OCI-LY7 (cell line): ENCODE results near the gene REXO1. TPM values are rescaled to one million over a fixed set of nuclear protein-coding genes. Genes with fewer than 3 reads are reported as not detected.
"Not testable (repeated sequence)": the region's sequence is repeated elsewhere in the genome, so short reads cannot be mapped to it uniquely, and the experiment has no call there.

ENCODE experiments used
- BruUV-seq: library from RNA; stranded (reverse); fragments of 400-500 nt; replicated peaks from 2 replicates; lab custom pipeline; 2021; lab: Mats Ljungman, UMichigan
- CTCF ChIA-PET: fragments of 300-600 bp; sonication (Branson Sonifier 250); formaldehyde crosslinking; loops from one replicate; lab custom pipeline; 2022; ENCODE audit warnings: antibody characterized with exemption; ENCODE audit not compliant: unreplicated experiment; lab: Charles Lee
- POLR2A ChIA-PET: fragments of 300-600 bp; sonication (Branson Sonifier 250); formaldehyde crosslinking; loops from one replicate; lab custom pipeline; 2022; ENCODE audit warnings: antibody characterized with exemption; lab: Charles Lee
- DNase-seq: peaks from one replicate; pipeline ENCODE4 v3.0.0-alpha.2; 2015; ENCODE audit warnings: low spot score
- H2AFZ ChIP-seq: fragments of 200-600 bp; sonication (generic), shearing (Covaris generic); 2 replicates; pipeline ENCODE4 v1.6.1; 2014; ENCODE audit warnings: mild to moderate bottlenecking, antibody characterized with exemption, low read length, moderate library complexity
- H3K27ac ChIP-seq: fragments of 200-600 bp; sonication (generic); 2 replicates; pipeline ENCODE4 v1.5.1; 2014; ENCODE audit warnings: mixed run types, low read depth, mild to moderate bottlenecking, moderate library complexity, low read length, inconsistent platforms; ENCODE audit not compliant: poor library complexity, severe bottlenecking
- H3K36me3 ChIP-seq: fragments of 200-600 bp; sonication (generic); 2 replicates; pipeline ENCODE4 v1.6.1; 2014; ENCODE audit warnings: mild to moderate bottlenecking, antibody characterized with exemption, low read length, moderate library complexity, mixed read lengths; ENCODE audit not compliant: insufficient read depth
- H3K4me1 ChIP-seq: fragments of 200-600 bp; sonication (generic); 2 replicates; pipeline ENCODE4 v1.5.1; 2014; ENCODE audit warnings: mild to moderate bottlenecking, low read length; ENCODE audit not compliant: insufficient read depth, poor library complexity, severe bottlenecking
- H3K4me2 ChIP-seq: fragments of 200-600 bp; sonication (generic); 2 replicates; pipeline ENCODE4 v1.6.1; 2014; ENCODE audit warnings: mild to moderate bottlenecking, low read length
- H3K4me3 ChIP-seq: fragments of 200-600 bp; sonication (generic); 2 replicates; pipeline ENCODE4 v1.5.1; 2014; ENCODE audit warnings: mild to moderate bottlenecking, low read depth, low read length; ENCODE audit not compliant: poor library complexity, severe bottlenecking
- H3K79me2 ChIP-seq: fragments of 200-600 bp; sonication (generic); 2 replicates; pipeline ENCODE4 v1.6.1; 2016; ENCODE audit warnings: low read depth, mild to moderate bottlenecking, low read length, moderate library complexity, mixed read lengths; ENCODE audit not compliant: insufficient read depth
- H3K9me2 ChIP-seq: fragments of 200-600 bp; sonication (generic); 2 replicates; pipeline ENCODE4 v1.6.1; 2016; ENCODE audit warnings: mild to moderate bottlenecking, low read length, mixed read lengths; ENCODE audit not compliant: insufficient read depth
- H3K9me3 ChIP-seq: fragments of 200-600 bp; sonication (generic); 2 replicates; pipeline ENCODE4 v1.6.1; 2014; ENCODE audit warnings: mild to moderate bottlenecking, mixed run types, low read length, mixed read lengths
- H4K20me1 ChIP-seq: fragments of 200-600 bp; sonication (generic); 2 replicates; pipeline ENCODE4 v1.6.1; 2014; ENCODE audit warnings: mild to moderate bottlenecking, antibody characterized with exemption, low read length, moderate library complexity, mixed read lengths; ENCODE audit not compliant: insufficient read depth
- CTCF ChIP-seq: fragments of 200-600 bp; sonication (generic); conservative IDR thresholded peaks from 2 replicates; pipeline ENCODE4 v1.5.1; 2014; ENCODE audit warnings: mild to moderate bottlenecking, antibody characterized with exemption, low read length, moderate library complexity, mixed read lengths
- EZH2phosphoT487 ChIP-seq: fragments of 200-600 bp; sonication (generic); IDR thresholded peaks from 2 replicates; pipeline ENCODE4 v1.6.1; 2018; ENCODE audit warnings: low read depth, borderline replicate concordance, mild to moderate bottlenecking, mixed run types, antibody characterized with exemption, low read length, moderate library complexity, mixed read lengths
- intact Hi-C: fragments of 100-400 bp; cut with micrococcal nuclease; formaldehyde crosslinking; loops from one replicate; pipeline ENCODE4 v1.10.0; 2022; ENCODE audit not compliant: unreplicated experiment
- total RNA-seq, 2 experiments: library from RNA; depleted of rRNA in 1 of 2; stranded (reverse); fragments of >200 nt in 1 of 2; shearing (Covaris generic) in 1 of 2; gene quantifications; 2 replicates each; pipeline ENCODE4 v1.2.3, GENCODE V29; 2014 to 2022

Gene REXO1
- total RNA-seq, 2 experiments from 2014 or later: 24.0 to 52.8 TPM

GRCh38 chr19:1885398-1886119 is 37.3 kb upstream of the REXO1 start, which contains the start of gene ABHD17A:
ABHD17A (minus strand) TSS chr19:1885496; CDS start chr19:1881566, 3,930 bp downstream.
- H4K20me1 ChIP-seq, H3K36me3 ChIP-seq, H3K9me2 ChIP-seq, intact Hi-C loops, BruUV-seq, H3K9me3 ChIP-seq: not testable (repeated sequence)
- ChIA-PET CTCF (interaction anchor here (0.5 kb wide), 1 partner anchor 15 kb away, joined by 5 read pairs; no protein-coding TSS in a partner anchor), POLR2A (interaction anchor here (0.6 to 1.2 kb wide), 3 partner anchors 9 to 19 kb away, joined by 3 read pairs; no protein-coding TSS in a partner anchor)
- Histone ChIP-seq H3K4me1 (peaks cover 37% of the 10 kb centered on the region), H3K27ac (peak within 1 kb of the TSS; percentile 71), H3K79me2 (peaks cover 35% of the 10 kb centered on the region), H3K4me2 (peak within 1 kb of the TSS; percentile 98), H2AFZ (peak within 1 kb of the TSS; percentile 52; the same call in 1 of the 2 replicates), H3K4me3 (peak within 1 kb of the TSS; percentile 98)
- peak; percentile 98 for DNase-seq

- intact Hi-C loops: no loop called here
- CTCF ChIA-PET: interaction anchor here (0.5 kb wide), 1 partner anchor 16 kb away, joined by 5 read pairs; no protein-coding TSS in a partner anchor
- POLR2A ChIA-PET: interaction anchor here (0.6 to 0.8 kb wide), 2 partner anchors 11 to 1176 kb away, joined by 3 to 4 read pairs; no protein-coding TSS in a partner anchor
- H3K9me2 ChIP-seq: no peaks in the 10 kb centered on the region
- peak overlapping the region; percentile 98 for H3K4me3 ChIP-seq
- H2AFZ ChIP-seq: no peak overlapping the region
- peaks cover 35% of the 10 kb centered on the region for H3K79me2 ChIP-seq
- no TSS peak for BruUV-seq
- H4K20me1 ChIP-seq: 0 out of 2 replicates have a peak, but pooled peaks cover 5% of the 10 kb centered on the region
- TF ChIP-seq CTCF: no peak
- no peaks in the 10 kb centered on the region for H3K9me3 ChIP-seq
- H3K27ac ChIP-seq: peak overlapping the region; percentile 71
- H3K4me1 ChIP-seq: peaks cover 37% of the 10 kb centered on the region
- H3K4me2 ChIP-seq: peak overlapping the region; percentile 98
- peaks cover 5% of the 10 kb centered on the region; the same call in 1 of the 2 replicates for H3K36me3 ChIP-seq
- DNase-seq: peak; percentile 28
Measured at GRCh38 chr19:1884719-1885334, 36.5 kb upstream of the REXO1 start.

GRCh38 chr19:1884291-1884718 is 36.0 kb upstream of the REXO1 start:
- peak overlapping the region; percentile 98 for H3K4me2 ChIP-seq
- BruUV-seq: no TSS peak
- peak overlapping the region; percentile 71 for H3K27ac ChIP-seq
- intact Hi-C loops: no loop called here
- H3K9me3 ChIP-seq: no peaks in the 10 kb centered on the region
- DNase-seq: peak; percentile 34
- ChIA-PET POLR2A (interaction anchor here (0.6 kb wide), 1 partner anchor 1176 kb away, joined by 4 read pairs; no protein-coding TSS in a partner anchor), CTCF (no interaction called here)
- peaks cover 5% of the 10 kb centered on the region; the same call in 1 of the 2 replicates for H3K36me3 ChIP-seq
- H3K9me2 ChIP-seq: no peaks in the 10 kb centered on the region
- 0 out of 2 replicates have a peak, but pooled peaks cover 5% of the 10 kb centered on the region for H4K20me1 ChIP-seq
- peaks cover 35% of the 10 kb centered on the region for H3K4me1 ChIP-seq
- H3K4me3 ChIP-seq: peak overlapping the region; percentile 98
- H3K79me2 ChIP-seq: peaks cover 35% of the 10 kb centered on the region
- TF ChIP-seq EZH2phosphoT487: no peak
- H2AFZ ChIP-seq: no peak overlapping the region
